ENCODE data around the gene TUBA1C. TPM values are rescaled to one million over a fixed set of nuclear protein-coding genes. Genes with fewer than 3 reads are reported as not detected.

Gene TUBA1C
- total RNA-seq, 1 donor from 2014 or later: 66.7 TPM

DNA sequence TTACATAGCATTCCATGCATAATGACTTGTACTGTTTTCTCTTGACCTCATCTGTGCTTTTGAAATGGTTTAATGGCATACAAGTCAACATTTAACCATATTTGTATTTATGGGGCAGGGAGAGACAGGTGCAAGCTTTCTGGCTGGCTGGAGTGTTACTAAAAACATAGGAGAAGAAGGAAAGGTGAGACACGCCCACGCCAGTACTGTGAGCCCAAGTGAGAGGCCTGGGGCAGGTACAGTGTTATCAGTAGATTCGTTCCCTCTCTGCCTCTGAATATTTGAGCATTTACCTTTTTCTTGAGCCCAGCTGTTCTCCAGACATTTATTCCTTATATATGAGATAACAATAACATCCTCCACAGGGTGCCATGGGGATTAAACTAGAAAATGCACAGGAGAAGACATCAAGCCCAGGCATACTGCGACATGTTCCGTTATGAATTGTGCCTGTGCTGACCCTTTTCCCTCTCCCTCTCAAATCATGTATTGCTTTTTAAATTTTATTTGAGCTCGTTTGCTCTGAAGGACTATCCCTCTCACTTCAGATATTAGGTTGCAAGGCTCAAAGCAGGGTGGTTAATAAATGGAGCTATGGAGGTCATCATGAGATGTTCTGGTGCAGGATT lies 34.6 kb upstream of the TUBA1C start:
- Mint-ChIP-seq H3K4me3 (ENCODE audit: unreplicated experiment) (peak overlapping the region; percentile 55), H3K27ac (ENCODE audit: unreplicated experiment) (peak overlapping the region; percentile 84), H3K9me3 (ENCODE audit: unreplicated experiment) (peaks cover 13% of the 10 kb centered on the region), H3K27me3 (ENCODE audit: unreplicated experiment) (peaks cover 17% of the 10 kb centered on the region), H3K36me3 (ENCODE audit: unreplicated experiment) (no peaks in the 10 kb centered on the region), H3K4me1 (ENCODE audit: low read depth, unreplicated experiment) (peaks cover 39% of the 10 kb centered on the region)
- no peak for DNase-seq
- TF ChIP-seq, protein P1, sequence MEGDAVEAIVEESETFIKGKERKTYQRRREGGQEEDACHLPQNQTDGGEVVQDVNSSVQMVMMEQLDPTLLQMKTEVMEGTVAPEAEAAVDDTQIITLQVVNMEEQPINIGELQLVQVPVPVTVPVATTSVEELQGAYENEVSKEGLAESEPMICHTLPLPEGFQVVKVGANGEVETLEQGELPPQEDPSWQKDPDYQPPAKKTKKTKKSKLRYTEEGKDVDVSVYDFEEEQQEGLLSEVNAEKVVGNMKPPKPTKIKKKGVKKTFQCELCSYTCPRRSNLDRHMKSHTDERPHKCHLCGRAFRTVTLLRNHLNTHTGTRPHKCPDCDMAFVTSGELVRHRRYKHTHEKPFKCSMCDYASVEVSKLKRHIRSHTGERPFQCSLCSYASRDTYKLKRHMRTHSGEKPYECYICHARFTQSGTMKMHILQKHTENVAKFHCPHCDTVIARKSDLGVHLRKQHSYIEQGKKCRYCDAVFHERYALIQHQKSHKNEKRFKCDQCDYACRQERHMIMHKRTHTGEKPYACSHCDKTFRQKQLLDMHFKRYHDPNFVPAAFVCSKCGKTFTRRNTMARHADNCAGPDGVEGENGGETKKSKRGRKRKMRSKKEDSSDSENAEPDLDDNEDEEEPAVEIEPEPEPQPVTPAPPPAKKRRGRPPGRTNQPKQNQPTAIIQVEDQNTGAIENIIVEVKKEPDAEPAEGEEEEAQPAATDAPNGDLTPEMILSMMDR (IDR thresholded peaks at IDR 0.05; ENCODE audit: partially characterized antibody, unreplicated experiment): no peak

GRCh38 chr12:49230805-49231194 lies 34.1 kb upstream of the TUBA1C start:
- Mint-ChIP-seq H3K9me3 (ENCODE audit: unreplicated experiment) (peaks cover 13% of the 10 kb centered on the region), H3K4me3 (ENCODE audit: unreplicated experiment) (no peak overlapping the region), H3K36me3 (ENCODE audit: unreplicated experiment) (no peaks in the 10 kb centered on the region), H3K27me3 (ENCODE audit: unreplicated experiment) (peaks cover 15% of the 10 kb centered on the region), H3K27ac (ENCODE audit: unreplicated experiment) (peak overlapping the region; percentile 84), H3K4me1 (ENCODE audit: low read depth, unreplicated experiment) (peaks cover 39% of the 10 kb centered on the region)
- TF ChIP-seq, protein P1 (IDR thresholded peaks at IDR 0.05; ENCODE audit: partially characterized antibody, unreplicated experiment): no peak
- DNase-seq: no peak

DNA sequence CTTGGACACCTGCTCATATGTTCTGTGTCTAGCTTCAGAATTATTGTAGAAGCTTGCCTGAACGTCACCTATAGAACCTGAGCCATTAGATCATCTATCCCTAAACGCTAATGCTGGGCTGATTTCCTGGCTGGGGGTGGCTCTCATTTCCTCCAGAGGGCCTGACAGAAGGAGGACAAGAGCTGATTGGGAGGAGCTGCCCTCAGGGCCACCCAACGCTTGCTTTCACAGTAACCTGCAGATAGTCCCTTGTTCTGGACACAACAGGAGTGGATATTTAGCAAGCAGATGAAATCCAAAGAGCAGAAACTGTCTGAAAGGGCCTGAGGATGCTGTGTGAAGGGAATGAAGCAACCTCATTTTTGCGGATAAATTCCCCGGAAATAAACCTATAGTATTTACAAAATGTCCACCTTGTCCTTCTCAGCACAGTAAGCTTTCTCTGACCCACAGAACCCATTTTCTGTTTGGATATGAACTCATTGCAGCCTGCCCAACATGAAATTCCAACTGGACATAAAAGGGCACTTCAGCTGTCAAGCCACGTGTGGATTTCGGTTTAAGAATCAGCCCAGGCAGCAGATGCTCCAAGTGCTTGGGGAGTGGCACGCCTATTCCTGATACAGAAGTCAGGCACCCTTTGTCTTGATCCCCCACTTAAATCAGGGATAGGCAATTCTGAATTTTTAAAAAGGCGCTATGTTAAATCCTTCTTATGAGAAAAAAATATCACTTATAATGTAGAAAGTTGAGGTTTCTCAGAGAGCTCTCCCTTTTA lies 32.8 kb upstream of the TUBA1C start:
- peak; percentile 45 for DNase-seq
- no peaks in the 10 kb centered on the region for H3K36me3 Mint-ChIP-seq (ENCODE audit: unreplicated experiment)
- H3K4me3 Mint-ChIP-seq (ENCODE audit: unreplicated experiment): peak overlapping the region; percentile 79
- H3K9me3 Mint-ChIP-seq (ENCODE audit: unreplicated experiment): peaks cover 14% of the 10 kb centered on the region
- peak overlapping the region; percentile 96 for H3K27ac Mint-ChIP-seq (ENCODE audit: unreplicated experiment)
- TF ChIP-seq, protein P1 (IDR thresholded peaks at IDR 0.05; ENCODE audit: partially characterized antibody, unreplicated experiment): no peak
- H3K4me1 Mint-ChIP-seq (ENCODE audit: low read depth, unreplicated experiment): peaks cover 39% of the 10 kb centered on the region
- peaks cover 15% of the 10 kb centered on the region for H3K27me3 Mint-ChIP-seq (ENCODE audit: unreplicated experiment)

DNA sequence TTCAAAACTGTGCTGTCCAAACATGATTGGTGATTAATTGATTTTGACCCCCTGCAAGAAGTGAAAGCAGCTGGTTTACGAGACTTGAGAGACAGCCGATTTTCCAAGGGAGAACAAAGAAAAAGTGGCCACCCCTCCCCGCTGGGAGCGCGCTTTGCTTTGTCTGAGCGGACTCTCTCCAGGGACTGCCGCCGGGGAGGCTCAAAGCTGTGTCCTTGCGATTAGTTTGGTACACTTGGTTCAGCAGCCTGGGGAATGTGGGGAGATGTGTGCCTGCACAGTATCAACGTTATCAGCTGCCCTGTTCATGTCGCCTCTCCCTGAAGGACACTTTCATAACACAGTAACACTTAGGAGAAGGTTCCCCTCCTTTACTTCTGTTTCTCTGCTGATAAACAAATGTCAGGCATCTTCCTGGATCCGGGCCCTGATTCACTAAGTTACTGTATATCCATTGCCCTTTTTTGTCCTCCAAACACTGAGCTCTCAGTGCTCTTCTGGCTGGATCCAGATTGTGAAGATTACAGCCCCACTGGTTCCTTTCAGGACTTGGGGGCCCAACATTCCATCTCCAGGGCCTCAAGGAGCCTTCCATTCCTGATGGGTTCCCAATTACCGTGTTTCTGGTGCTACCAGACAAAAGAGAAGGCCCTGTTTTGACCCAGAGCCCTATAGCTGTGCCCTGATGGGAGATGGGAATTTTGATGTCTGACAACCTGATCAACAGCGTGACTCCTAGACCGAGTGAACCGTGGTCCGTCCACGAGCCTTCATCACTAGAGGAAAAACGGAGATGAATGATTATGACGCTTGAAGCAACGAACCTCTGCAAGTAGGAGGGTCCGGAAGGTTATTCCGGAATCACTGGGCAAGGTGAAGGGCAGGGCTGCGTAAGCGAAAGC lies 31.7 kb upstream of the TUBA1C start:
- Mint-ChIP-seq H3K27ac (ENCODE audit: unreplicated experiment) (peak overlapping the region; percentile 96), H3K9me3 (ENCODE audit: unreplicated experiment) (peaks cover 14% of the 10 kb centered on the region), H3K36me3 (ENCODE audit: unreplicated experiment) (no peaks in the 10 kb centered on the region), H3K27me3 (ENCODE audit: unreplicated experiment) (peaks cover 15% of the 10 kb centered on the region), H3K4me1 (ENCODE audit: low read depth, unreplicated experiment) (peaks cover 34% of the 10 kb centered on the region), H3K4me3 (ENCODE audit: unreplicated experiment) (peak overlapping the region; percentile 79)
- peak; percentile 89 for DNase-seq
- TF ChIP-seq, protein P1 (IDR thresholded peaks at IDR 0.05; ENCODE audit: partially characterized antibody, unreplicated experiment): no peak

Data from glutamatergic neuron (in vitro differentiated cells).